Measurements from ENCODE around the gene GAS2L3.

GRCh38 chr12:100646896-100647295 lies 73.4 kb downstream of the GAS2L3 start:
- TF ChIP-seq EZH2phosphoT487 (conservative IDR thresholded peaks at IDR 0.05; ENCODE audit: low read length) (no peak), CTCF (IDR thresholded peaks at IDR 0.05; ENCODE audit: insufficient read depth, low read length, poor library complexity, severe bottlenecking) (no peak)
